Fibroblast of lung (primary cell): Measurements from ENCODE around the gene CDC42EP3.

Source experiments
- EZH2 ChIP-seq: IDR thresholded peaks from 2 replicates; pipeline ENCODE4 v1.5.1; 2012; ENCODE audit warnings: low read length, control low read depth, mild to moderate bottlenecking; ENCODE audit errors: missing control alignments
- TF ChIP-seq, protein P1 (sequence below), 2 donors: IDR thresholded peaks in 1 of 2; conservative IDR thresholded peaks in 1 of 2; 1 replicate in 1 of 2; 2 replicates in 1 of 2; pipeline ENCODE4 v1.5.1; 2011 to 2012; ENCODE audit warnings: low read length in 2 of 2, control low read depth in 1 of 2, inconsistent platforms in 1 of 2, low read depth in 1 of 2, mild to moderate bottlenecking in 1 of 2

GRCh38 chr2:37619230-37619958, 52.0 kb downstream of the CDC42EP3 start:
- TF ChIP-seq, protein P1, sequence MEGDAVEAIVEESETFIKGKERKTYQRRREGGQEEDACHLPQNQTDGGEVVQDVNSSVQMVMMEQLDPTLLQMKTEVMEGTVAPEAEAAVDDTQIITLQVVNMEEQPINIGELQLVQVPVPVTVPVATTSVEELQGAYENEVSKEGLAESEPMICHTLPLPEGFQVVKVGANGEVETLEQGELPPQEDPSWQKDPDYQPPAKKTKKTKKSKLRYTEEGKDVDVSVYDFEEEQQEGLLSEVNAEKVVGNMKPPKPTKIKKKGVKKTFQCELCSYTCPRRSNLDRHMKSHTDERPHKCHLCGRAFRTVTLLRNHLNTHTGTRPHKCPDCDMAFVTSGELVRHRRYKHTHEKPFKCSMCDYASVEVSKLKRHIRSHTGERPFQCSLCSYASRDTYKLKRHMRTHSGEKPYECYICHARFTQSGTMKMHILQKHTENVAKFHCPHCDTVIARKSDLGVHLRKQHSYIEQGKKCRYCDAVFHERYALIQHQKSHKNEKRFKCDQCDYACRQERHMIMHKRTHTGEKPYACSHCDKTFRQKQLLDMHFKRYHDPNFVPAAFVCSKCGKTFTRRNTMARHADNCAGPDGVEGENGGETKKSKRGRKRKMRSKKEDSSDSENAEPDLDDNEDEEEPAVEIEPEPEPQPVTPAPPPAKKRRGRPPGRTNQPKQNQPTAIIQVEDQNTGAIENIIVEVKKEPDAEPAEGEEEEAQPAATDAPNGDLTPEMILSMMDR (conservative IDR thresholded peaks at IDR 0.05 in 1 of 2, IDR thresholded peaks at IDR 0.05 in 1 of 2; ENCODE audit: low read depth in 1 of 2, low read length in 2 of 2): no peak
- no peak for TF ChIP-seq EZH2
